GM13977 (cell line): Measurements from ENCODE around the gene MAGEA3.
"Not testable (repeated sequence)": the region's sequence is repeated elsewhere in the genome, so short reads cannot be mapped to it uniquely, and the experiment has no call there.

ENCODE experiments used
- DNase-seq: peaks from one replicate; pipeline ENCODE4 v3.0.0; 2012; ENCODE audit warnings: low spot score
- CTCF ChIP-seq: IDR thresholded peaks from 2 replicates; pipeline ENCODE4 v1.5.1; 2012; ENCODE audit warnings: mild to moderate bottlenecking, control low read depth; ENCODE audit not compliant: insufficient read depth; ENCODE audit errors: extremely low read depth, missing control alignments
- in situ Hi-C: fragments of 300-500 bp; cut with MboI; formaldehyde crosslinking; loops from one replicate; pipeline ENCODE4 v1.12.0; 2022; ENCODE audit warnings: low sequenced_read_pairs, low pct_unique_long_range_greater_than_20kb, mixed read lengths, inconsistent platforms; ENCODE audit not compliant: unreplicated experiment

Gene MAGEA3

DNA sequence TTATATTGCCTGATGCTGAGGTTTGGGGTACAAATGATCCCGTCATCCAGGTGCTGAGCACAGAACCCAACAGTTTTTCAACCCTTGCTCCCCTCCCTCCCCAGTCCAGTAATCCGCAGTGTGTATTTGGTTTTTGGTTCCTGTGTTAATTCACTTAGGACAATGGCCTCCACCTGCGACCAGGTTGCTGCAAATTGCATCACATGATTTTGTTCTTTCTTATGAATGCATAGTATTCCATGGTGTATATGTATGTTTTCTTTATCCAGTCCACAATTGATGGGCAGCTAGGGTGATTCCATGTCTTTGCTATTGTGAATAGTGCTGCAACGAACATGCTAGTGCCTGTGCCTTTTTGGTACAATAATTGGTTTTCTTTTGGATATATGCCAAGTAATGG, 35.5 kb upstream of the MAGEA3 start:
- TF ChIP-seq CTCF = no peak
- in situ Hi-C loops = loop anchor here (25.0 kb wide), 1 partner anchor 149 kb away; no protein-coding TSS in a partner anchor
- no peak for DNase-seq

DNA sequence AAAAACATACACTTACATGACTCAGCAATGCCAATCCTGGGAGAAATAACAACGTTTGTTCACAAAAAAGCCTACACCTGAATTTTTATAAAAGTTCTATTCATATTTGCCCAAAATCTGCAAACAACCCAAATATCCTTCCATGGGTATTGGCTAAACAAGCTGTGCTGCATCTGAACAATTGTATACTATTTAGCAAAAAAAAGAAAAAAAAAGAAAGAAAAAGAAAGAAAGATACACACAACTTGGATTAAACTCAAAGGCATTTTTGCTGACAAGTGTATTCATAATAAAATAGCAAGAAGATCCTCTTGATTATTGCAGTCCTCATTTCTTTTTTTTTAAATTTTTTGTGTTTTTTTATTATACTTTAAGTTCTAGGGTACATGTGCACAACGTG, 24.5 kb upstream of the MAGEA3 start:
- in situ Hi-C loops = loop anchor here (25.0 kb wide), 1 partner anchor 138 kb away; no protein-coding TSS in a partner anchor
- no peak for TF ChIP-seq CTCF
- DNase-seq = no peak

DNA sequence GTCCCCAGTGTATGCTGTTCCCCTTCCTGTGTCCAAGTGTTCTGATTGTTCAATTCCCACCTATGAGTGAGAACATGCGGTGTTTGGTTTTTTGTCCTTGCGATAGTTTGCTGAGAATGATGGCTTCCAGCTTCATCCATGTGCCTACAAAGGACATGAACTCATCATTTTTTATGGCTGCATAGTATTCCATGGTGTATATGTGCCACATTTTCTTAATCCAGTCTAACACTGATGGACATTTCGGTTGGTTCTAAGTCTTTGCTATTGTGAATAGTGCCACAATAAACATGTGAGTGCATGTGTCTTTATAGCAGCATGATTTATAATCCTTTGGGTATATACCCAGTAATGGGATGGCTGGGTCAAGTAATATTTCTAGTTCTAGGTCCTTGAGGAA, 23.9 kb upstream of the MAGEA3 start:
- in situ Hi-C loops = loop anchor here (25.0 kb wide), 1 partner anchor 138 kb away; no protein-coding TSS in a partner anchor

GRCh38 chrX:152681012-152681411, 17.6 kb upstream of the MAGEA3 start:
- DNase-seq, in situ Hi-C loops: not testable (repeated sequence)

More for the DNA sequence above, 23.9 kb upstream of the MAGEA3 start:
- DNase-seq = not testable (repeated sequence)

GRCh38 chrX:152700390-152700789, 1.8 kb downstream of the MAGEA3 start:
- in situ Hi-C loops, DNase-seq: not testable (repeated sequence)

DNA sequence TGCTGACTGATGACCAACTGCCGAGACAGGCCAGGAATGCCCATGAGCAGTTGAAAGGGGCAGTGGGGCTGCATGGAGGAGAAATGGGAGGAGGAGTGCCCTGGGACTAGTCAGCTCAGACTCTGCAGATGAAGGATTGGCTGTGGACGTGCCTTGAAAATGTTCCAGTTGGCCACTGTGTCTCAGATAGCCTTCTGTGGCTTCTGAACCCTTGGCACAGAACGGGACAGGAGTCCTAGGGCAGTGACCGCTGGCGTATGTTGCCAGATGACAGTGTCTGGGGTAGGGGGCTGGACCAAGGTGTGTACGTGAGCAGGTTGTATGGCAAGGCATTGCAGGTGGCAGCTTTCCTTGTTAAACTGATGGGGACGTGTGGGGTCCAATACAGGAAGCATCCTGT, 7.9 kb downstream of the MAGEA3 start:
- in situ Hi-C loops, DNase-seq: not testable (repeated sequence)

DNA sequence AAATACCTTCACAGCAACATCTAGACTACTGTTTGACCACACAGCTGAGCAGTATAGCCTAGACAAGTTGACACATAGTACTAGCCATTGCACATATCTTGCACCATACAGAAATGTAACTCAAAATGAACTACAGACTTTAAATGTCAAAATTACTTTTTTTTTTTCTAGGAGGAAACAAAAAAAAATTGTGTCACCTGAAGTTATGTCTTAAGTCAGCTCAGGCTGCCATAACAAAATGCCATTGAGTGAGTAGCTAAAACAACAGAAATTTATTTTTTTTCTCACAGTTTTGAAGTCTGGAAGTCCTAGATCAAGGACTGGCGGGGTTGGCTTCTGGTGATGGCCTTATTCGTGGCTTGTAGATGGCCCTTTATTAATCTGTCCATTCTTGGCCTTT, 10.6 kb downstream of the MAGEA3 start, which contains the start of gene CSAG2:
CSAG2 (minus strand) TSS at position 101 of the 400 bp plus-strand sequence. CDS start 161 bp downstream, outside the sequence.
- DNase-seq, in situ Hi-C loops: not testable (repeated sequence)

DNA sequence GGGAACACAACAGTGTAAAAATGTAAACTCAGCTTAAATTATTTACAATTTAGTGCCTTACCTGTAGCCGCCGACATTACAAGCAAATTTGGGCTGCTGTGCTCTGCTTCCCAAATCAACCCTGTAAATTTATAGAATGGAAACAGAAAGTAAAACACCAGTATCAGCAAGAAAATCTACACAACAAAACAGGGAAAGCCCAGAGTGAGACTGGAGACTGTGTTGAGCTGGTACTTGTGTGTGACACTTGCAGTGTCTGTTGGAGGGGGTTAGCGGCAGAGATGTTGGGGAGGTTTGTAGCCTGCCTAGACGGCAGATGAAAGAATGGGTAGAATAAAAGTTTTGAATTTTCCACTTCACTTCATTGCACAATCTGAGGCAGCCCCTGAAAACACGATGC, 14.6 kb downstream of the MAGEA3 start:
- DNase-seq, in situ Hi-C loops: not testable (repeated sequence)

GRCh38 chrX:152713815-152714787, 15.5 kb downstream of the MAGEA3 start, which contains the start of gene MAGEA2B:
TSS of gene MAGEA2B (plus strand) at chrX:152714628. CDS start at chrX:152717107, 2,479 bp downstream.
- in situ Hi-C loops = not testable (repeated sequence)

GRCh38 chrX:152725409-152725808, 26.8 kb downstream of the MAGEA3 start:
- in situ Hi-C loops = no loop called here
- TF ChIP-seq CTCF = no peak
- no peak for DNase-seq

More at GRCh38 chrX:152713815-152714787, 15.5 kb downstream of the MAGEA3 start, which contains the start of gene MAGEA2B:
- not testable (repeated sequence) for DNase-seq
